Uterus (tissue), 2 donors: ENCODE results near the gene PCNX3.

ENCODE experiments used
- CTCF ChIP-seq, 4 experiments: fragments of 200-600 bp in 2 of 4; fragments of 450-650 bp in 2 of 4; sonication (generic) in 2 of 4; IDR thresholded peaks; one replicate each; pipeline ENCODE4 v1.5.1; 2016 to 2019; ENCODE audit warnings: antibody characterized with exemption in 4 of 4, mild to moderate bottlenecking in 2 of 4, moderate library complexity in 1 of 4
- POLR2A ChIP-seq, 2 donors: fragments of 450-650 bp; IDR thresholded peaks; one replicate each; pipeline ENCODE4 v1.6.1; 2016; ENCODE audit warnings: antibody characterized with exemption in 2 of 2, mild to moderate bottlenecking in 1 of 2, moderate library complexity in 1 of 2

- TF ChIP-seq CTCF (IDR thresholded peaks at IDR 0.05), result no peak
- TF ChIP-seq POLR2A (IDR thresholded peaks at IDR 0.05), result no peak
Observed at GRCh38 chr11:65636108-65637031, 20.8 kb downstream of the PCNX3 start.
